ENCODE measurements around the gene USH2A. TPM values are rescaled to one million over a fixed set of nuclear protein-coding genes. Genes with fewer than 3 reads are reported as not detected.

USH2A gene
- polyA plus RNA-seq, 2 of the 4 experiments (the other 2 are of a cell fraction), result not detected

DNA sequence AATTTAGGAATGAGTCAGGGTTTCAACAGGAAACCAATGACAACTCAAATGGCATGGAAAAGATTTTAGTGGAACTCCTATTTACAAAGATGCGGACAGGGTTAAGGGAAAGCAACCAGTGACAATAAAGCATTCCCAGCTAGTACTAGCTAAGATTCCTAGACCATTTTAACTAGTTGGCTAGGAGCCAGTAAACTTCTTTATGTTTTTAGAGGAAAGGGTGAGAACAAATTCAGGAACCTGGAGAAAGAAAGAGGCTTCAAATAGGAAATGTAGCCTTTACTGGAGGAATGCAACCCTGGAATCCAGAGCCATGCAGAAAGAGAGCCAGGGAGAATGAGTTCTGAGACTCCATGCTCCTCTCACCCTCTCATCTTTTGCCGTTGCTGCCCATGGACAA, 439.6 kb downstream of the USH2A start:
- no peak for TF ChIP-seq POLR2A (IDR thresholded peaks at IDR 0.05; ENCODE audit: low read length)
- TF ChIP-seq, protein P1, sequence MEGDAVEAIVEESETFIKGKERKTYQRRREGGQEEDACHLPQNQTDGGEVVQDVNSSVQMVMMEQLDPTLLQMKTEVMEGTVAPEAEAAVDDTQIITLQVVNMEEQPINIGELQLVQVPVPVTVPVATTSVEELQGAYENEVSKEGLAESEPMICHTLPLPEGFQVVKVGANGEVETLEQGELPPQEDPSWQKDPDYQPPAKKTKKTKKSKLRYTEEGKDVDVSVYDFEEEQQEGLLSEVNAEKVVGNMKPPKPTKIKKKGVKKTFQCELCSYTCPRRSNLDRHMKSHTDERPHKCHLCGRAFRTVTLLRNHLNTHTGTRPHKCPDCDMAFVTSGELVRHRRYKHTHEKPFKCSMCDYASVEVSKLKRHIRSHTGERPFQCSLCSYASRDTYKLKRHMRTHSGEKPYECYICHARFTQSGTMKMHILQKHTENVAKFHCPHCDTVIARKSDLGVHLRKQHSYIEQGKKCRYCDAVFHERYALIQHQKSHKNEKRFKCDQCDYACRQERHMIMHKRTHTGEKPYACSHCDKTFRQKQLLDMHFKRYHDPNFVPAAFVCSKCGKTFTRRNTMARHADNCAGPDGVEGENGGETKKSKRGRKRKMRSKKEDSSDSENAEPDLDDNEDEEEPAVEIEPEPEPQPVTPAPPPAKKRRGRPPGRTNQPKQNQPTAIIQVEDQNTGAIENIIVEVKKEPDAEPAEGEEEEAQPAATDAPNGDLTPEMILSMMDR (IDR thresholded peaks at IDR 0.05), result no peak
- no peak for TF ChIP-seq CHD2 (IDR thresholded peaks at IDR 0.05; ENCODE audit: low read length, partially characterized antibody)
- Histone ChIP-seq H3K4me2 (no peak overlapping the region), H3K9me3 (no peaks in the 10 kb centered on the region; the same call in 2 of the 3 replicates), H3K4me3 (no peak overlapping the region), H3K27ac (no peak overlapping the region), H3K4me1 (no peaks in the 10 kb centered on the region)
- POLR2A ChIA-PET, result no interaction called here
- ATAC-seq, result no peak
- no peak for FAIRE-seq
- 31% methylated on average over 2 of the region's 2 CpGs for WGBS (ENCODE audit: missing lambda C conversion rate)
- CTCF ChIA-PET, result interaction anchor here (1.2 kb wide), 1 partner anchor 16 kb away, joined by 3 read pairs; no protein-coding TSS in a partner anchor
- DNase-seq (ENCODE audit: low read depth in 1 of 2, low spot score in 1 of 2), result no peak

- ATAC-seq (no peak), DNase-seq (ENCODE audit: low read depth in 1 of 2, low spot score in 1 of 2) (no peak), FAIRE-seq (no peak)
- POLR2A ChIA-PET, result no interaction called here
- Histone ChIP-seq H3K4me2 (no peak overlapping the region), H3K27ac (no peak overlapping the region), H3K9me3 (no peaks in the 10 kb centered on the region), H3K4me1 (no peaks in the 10 kb centered on the region), H3K4me3 (no peak overlapping the region)
- 3% methylated on average over 10 of the region's 10 CpGs for WGBS (ENCODE audit: missing lambda C conversion rate)
- CTCF ChIA-PET, result no interaction called here
- TF ChIP-seq, protein P1 (IDR thresholded peaks at IDR 0.05), result no peak
- TF ChIP-seq CHD2 (IDR thresholded peaks at IDR 0.05; ENCODE audit: low read length, partially characterized antibody), result no peak
- TF ChIP-seq NR3C1 (IDR thresholded peaks at IDR 0.05), result no peak
- TF ChIP-seq JUNB (IDR thresholded peaks at IDR 0.05), result no peak
- no peak for TF ChIP-seq HDAC2 (IDR thresholded peaks at IDR 0.05)
- TF ChIP-seq CBX2 (IDR thresholded peaks at IDR 0.05; ENCODE audit: borderline replicate concordance, low read depth), result no peak
- no peak for TF ChIP-seq RCOR1 (IDR thresholded peaks at IDR 0.05; ENCODE audit: low read depth, low read length)
- TF ChIP-seq SREBF2 (IDR thresholded peaks at IDR 0.05), result no peak
- TF ChIP-seq ZNF302 (CRISPR knock-in tag; IDR thresholded peaks at IDR 0.05), result no peak
- no peak for TF ChIP-seq CEBPB (IDR thresholded peaks at IDR 0.05)
- TF ChIP-seq, protein P2, sequence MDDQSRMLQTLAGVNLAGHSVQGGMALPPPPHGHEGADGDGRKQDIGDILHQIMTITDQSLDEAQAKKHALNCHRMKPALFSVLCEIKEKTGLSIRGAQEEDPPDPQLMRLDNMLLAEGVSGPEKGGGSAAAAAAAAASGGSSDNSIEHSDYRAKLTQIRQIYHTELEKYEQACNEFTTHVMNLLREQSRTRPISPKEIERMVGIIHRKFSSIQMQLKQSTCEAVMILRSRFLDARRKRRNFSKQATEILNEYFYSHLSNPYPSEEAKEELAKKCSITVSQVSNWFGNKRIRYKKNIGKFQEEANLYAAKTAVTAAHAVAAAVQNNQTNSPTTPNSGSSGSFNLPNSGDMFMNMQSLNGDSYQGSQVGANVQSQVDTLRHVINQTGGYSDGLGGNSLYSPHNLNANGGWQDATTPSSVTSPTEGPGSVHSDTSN (IDR thresholded peaks at IDR 0.05), result no peak
- TF ChIP-seq FOSB (CRISPR knock-in tag; IDR thresholded peaks at IDR 0.05), result no peak
- TF ChIP-seq EP300 (IDR thresholded peaks at IDR 0.05), result no peak
These were observed 451.3 kb downstream of the USH2A start for GRCh38 chr1:215971793-215972441.

DNA sequence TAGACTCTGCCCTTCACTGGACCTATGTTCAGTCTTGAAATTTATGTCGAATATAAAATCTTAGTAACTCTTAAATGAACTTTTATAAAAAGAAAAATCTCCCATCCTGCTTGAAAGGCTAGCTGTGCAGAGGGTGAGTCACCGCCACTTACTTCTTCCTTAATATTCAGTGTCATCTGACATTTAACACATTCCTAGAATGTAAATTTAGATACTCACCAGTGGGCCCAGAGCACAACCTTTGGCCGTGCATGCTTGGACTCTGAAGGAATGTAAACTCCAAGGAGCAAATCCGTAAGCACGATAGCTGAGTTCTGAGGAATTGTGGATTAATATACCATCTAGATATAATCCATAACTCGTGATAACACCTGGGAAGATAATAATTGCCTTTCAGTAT, 452.8 kb downstream of the USH2A start:
- H3K27ac ChIP-seq, result no peak overlapping the region
- no peaks in the 10 kb centered on the region for H3K4me1 ChIP-seq
- ATAC-seq, result no peak
- ChIA-PET POLR2A (no interaction called here), CTCF (no interaction called here)
- H3K9me3 ChIP-seq, result no peaks in the 10 kb centered on the region
- TF ChIP-seq FOSB (CRISPR knock-in tag; IDR thresholded peaks at IDR 0.05), result no peak
- no peak for TF ChIP-seq ZFP36 (IDR thresholded peaks at IDR 0.05; ENCODE audit: borderline replicate concordance, partially characterized antibody)
- no peak for TF ChIP-seq TP53 (CRISPR knock-in tag; IDR thresholded peaks at IDR 0.05)
- no peak for TF ChIP-seq MAFK (IDR thresholded peaks at IDR 0.05; ENCODE audit: partially characterized antibody)
- no peak for TF ChIP-seq CEBPB (IDR thresholded peaks at IDR 0.05)
- TF ChIP-seq JUNB (IDR thresholded peaks at IDR 0.05), result no peak
- no peak for TF ChIP-seq HEYL (CRISPR knock-in tag; IDR thresholded peaks at IDR 0.05)
- no peak for TF ChIP-seq MAZ (IDR thresholded peaks at IDR 0.05; ENCODE audit: borderline replicate concordance, low read depth, low read length)
- TF ChIP-seq RNF2 (IDR thresholded peaks at IDR 0.05; ENCODE audit: borderline replicate concordance, low read depth), result no peak
- DNase-seq (ENCODE audit: low read depth in 1 of 2, low spot score in 1 of 2), result no peak
- 15% methylated on average over 6 of the region's 6 CpGs for WGBS (ENCODE audit: missing lambda C conversion rate)
- no peak overlapping the region for H3K4me3 ChIP-seq
- no peak for FAIRE-seq
- no peak overlapping the region for H3K4me2 ChIP-seq
